K562 treated with DMSO at 1 percent for 24 hours (cell line): ENCODE results near the gene HCAR1. TPM values are rescaled to one million over a fixed set of nuclear protein-coding genes. Genes with fewer than 3 reads are reported as not detected.

Experiments
- total RNA-seq: library from RNA; unstranded; fragments of 300-600 nt; gene quantifications from 2 replicates; pipeline ENCODE4 v1.2.3, GENCODE V29; 2022; ENCODE audit warnings: low read depth; ENCODE audit not compliant: insufficient read depth

Gene HCAR1
- not detected in 2 replicates for total RNA-seq

GRCh38 chr12:122730215-122731014, at the start of gene HCAR1:
TSS of gene HCAR1 (minus strand) at chr12:122730844. CDS start at chr12:122730339, 505 bp downstream.

GRCh38 chr12:122752464-122753318, 22.0 kb upstream of the HCAR1 start, which contains the start of gene DENR:
TSS of gene DENR (plus strand) at chr12:122752824. CDS start at chr12:122753702, 878 bp downstream.

GRCh38 chr12:122716658-122717057, 14.0 kb downstream of the HCAR1 start, which contains the start of gene HCAR3:
TSS of gene HCAR3 (minus strand) at chr12:122716811. CDS start at chr12:122716737, 74 bp downstream.

GRCh38 chr12:122702890-122703611, 27.6 kb downstream of the HCAR1 start, which contains the start of gene HCAR2:
TSS of gene HCAR2 (minus strand) at chr12:122703357. CDS start at chr12:122703283, 74 bp downstream.

Other genes with a start within 250 kb of the HCAR1 start
- 21.3 and 22.1 TPM in 2 replicates for gene ZCCHC8, start 229.9 kb downstream of the HCAR1 start, total RNA-seq
- 29.2 and 33.3 TPM in 2 replicates for gene RSRC2, start 203.9 kb downstream of the HCAR1 start, total RNA-seq
- 32.1 and 34.0 TPM in 2 replicates for gene KNTC1, start 203.6 kb downstream of the HCAR1 start, total RNA-seq
- not detected in 2 replicates for gene HCAR2, start 27.5 kb downstream of the HCAR1 start, total RNA-seq
- gene HCAR3, start 14.0 kb downstream of the HCAR1 start, total RNA-seq: not detected in 2 replicates
- 30.5 and 34.9 TPM in 2 replicates for gene DENR, start 22.0 kb upstream of the HCAR1 start, total RNA-seq
- gene CCDC62, start 43.7 kb upstream of the HCAR1 start, total RNA-seq: 0.78 and 0.81 TPM in 2 replicates
- gene HIP1R, start 104.6 kb upstream of the HCAR1 start, total RNA-seq: 27.8 and 30.4 TPM in 2 replicates
- gene VPS37B, start 165.3 kb upstream of the HCAR1 start, total RNA-seq: 21.6 and 23.9 TPM in 2 replicates
- 12.3 and 13.2 TPM in 2 replicates for gene ABCB9, start 235.6 kb upstream of the HCAR1 start, total RNA-seq
- gene OGFOD2, start 244.4 kb upstream of the HCAR1 start, total RNA-seq: 47.6 and 49.7 TPM in 2 replicates
- 254 and 256 TPM in 2 replicates for gene ARL6IP4, start 249.8 kb upstream of the HCAR1 start, total RNA-seq